ENCODE measurements around the gene MACROD2.

The MACROD2 gene

GRCh38 chr20:15756002-15756753 lies 1760.9 kb downstream of the MACROD2 start:
- TF ChIP-seq ZNF565 (CRISPR knock-in tag; conservative IDR thresholded peaks at IDR 0.05; ENCODE audit: low read depth) (no peak), TOX (CRISPR knock-in tag; IDR thresholded peaks at IDR 0.05; ENCODE audit: borderline replicate concordance) (no peak), OSR1 (CRISPR knock-in tag; IDR thresholded peaks at IDR 0.05) (no peak), BACH2 (CRISPR knock-in tag; IDR thresholded peaks at IDR 0.05; ENCODE audit: borderline replicate concordance) (no peak), RARB (CRISPR knock-in tag; IDR thresholded peaks at IDR 0.05) (no peak), GLIS3 (CRISPR knock-in tag; IDR thresholded peaks at IDR 0.05) (no peak), TSHZ2 (CRISPR knock-in tag; IDR thresholded peaks at IDR 0.05) (no peak), ZC3H10 (CRISPR knock-in tag; IDR thresholded peaks at IDR 0.05) (no peak), ZFP30 (CRISPR knock-in tag; IDR thresholded peaks at IDR 0.05) (no peak)
- TF ChIP-seq, protein P1, sequence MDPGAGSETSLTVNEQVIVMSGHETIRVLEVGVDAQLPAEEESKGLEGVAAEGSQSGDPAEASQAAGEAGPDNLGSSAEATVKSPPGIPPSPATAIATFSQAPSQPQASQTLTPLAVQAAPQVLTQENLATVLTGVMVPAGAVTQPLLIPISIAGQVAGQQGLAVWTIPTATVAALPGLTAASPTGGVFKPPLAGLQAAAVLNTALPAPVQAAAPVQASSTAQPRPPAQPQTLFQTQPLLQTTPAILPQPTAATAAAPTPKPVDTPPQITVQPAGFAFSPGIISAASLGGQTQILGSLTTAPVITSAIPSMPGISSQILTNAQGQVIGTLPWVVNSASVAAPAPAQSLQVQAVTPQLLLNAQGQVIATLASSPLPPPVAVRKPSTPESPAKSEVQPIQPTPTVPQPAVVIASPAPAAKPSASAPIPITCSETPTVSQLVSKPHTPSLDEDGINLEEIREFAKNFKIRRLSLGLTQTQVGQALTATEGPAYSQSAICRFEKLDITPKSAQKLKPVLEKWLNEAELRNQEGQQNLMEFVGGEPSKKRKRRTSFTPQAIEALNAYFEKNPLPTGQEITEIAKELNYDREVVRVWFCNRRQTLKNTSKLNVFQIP (CRISPR knock-in tag; IDR thresholded peaks at IDR 0.05; ENCODE audit: borderline replicate concordance, low read depth) = no peak
- TF ChIP-seq, protein P2, sequence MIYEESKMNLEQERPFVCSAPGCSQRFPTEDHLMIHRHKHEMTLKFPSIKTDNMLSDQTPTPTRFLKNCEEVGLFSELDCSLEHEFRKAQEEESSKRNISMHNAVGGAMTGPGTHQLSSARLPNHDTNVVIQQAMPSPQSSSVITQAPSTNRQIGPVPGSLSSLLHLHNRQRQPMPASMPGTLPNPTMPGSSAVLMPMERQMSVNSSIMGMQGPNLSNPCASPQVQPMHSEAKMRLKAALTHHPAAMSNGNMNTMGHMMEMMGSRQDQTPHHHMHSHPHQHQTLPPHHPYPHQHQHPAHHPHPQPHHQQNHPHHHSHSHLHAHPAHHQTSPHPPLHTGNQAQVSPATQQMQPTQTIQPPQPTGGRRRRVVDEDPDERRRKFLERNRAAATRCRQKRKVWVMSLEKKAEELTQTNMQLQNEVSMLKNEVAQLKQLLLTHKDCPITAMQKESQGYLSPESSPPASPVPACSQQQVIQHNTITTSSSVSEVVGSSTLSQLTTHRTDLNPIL (CRISPR knock-in tag; IDR thresholded peaks at IDR 0.05; ENCODE audit: low read depth) = no peak
- no peak for ATAC-seq

- TF ChIP-seq OSR1 (CRISPR knock-in tag; IDR thresholded peaks at IDR 0.05) (no peak), ZNF70 (CRISPR knock-in tag; IDR thresholded peaks at IDR 0.05) (no peak), ZNF565 (CRISPR knock-in tag; conservative IDR thresholded peaks at IDR 0.05; ENCODE audit: low read depth) (no peak), TOX (CRISPR knock-in tag; IDR thresholded peaks at IDR 0.05; ENCODE audit: borderline replicate concordance) (no peak), ARNTL (CRISPR knock-in tag; IDR thresholded peaks at IDR 0.05; ENCODE audit: borderline replicate concordance, low read depth) (no peak), CSDC2 (CRISPR knock-in tag; IDR thresholded peaks at IDR 0.05) (no peak), SNAI2 (CRISPR knock-in tag; IDR thresholded peaks at IDR 0.05) (no peak), PPARA (CRISPR knock-in tag; IDR thresholded peaks at IDR 0.05; ENCODE audit: borderline replicate concordance) (no peak), ZFP3 (CRISPR knock-in tag; IDR thresholded peaks at IDR 0.05) (no peak), RARB (CRISPR knock-in tag; IDR thresholded peaks at IDR 0.05) (no peak), BACH2 (CRISPR knock-in tag; IDR thresholded peaks at IDR 0.05; ENCODE audit: borderline replicate concordance) (no peak), GLIS3 (CRISPR knock-in tag; IDR thresholded peaks at IDR 0.05) (no peak), ZNF8 (CRISPR knock-in tag; IDR thresholded peaks at IDR 0.05) (no peak), ZFP30 (CRISPR knock-in tag; IDR thresholded peaks at IDR 0.05) (no peak)
- TF ChIP-seq, protein P2 (CRISPR knock-in tag; IDR thresholded peaks at IDR 0.05; ENCODE audit: low read depth) = no peak
- TF ChIP-seq, protein P3, sequence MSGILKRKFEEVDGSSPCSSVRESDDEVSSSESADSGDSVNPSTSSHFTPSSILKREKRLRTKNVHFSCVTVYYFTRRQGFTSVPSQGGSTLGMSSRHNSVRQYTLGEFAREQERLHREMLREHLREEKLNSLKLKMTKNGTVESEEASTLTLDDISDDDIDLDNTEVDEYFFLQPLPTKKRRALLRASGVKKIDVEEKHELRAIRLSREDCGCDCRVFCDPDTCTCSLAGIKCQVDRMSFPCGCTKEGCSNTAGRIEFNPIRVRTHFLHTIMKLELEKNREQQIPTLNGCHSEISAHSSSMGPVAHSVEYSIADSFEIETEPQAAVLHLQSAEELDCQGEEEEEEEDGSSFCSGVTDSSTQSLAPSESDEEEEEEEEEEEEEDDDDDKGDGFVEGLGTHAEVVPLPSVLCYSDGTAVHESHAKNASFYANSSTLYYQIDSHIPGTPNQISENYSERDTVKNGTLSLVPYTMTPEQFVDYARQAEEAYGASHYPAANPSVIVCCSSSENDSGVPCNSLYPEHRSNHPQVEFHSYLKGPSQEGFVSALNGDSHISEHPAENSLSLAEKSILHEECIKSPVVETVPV (CRISPR knock-in tag; IDR thresholded peaks at IDR 0.05) = no peak
- TF ChIP-seq, protein P4, sequence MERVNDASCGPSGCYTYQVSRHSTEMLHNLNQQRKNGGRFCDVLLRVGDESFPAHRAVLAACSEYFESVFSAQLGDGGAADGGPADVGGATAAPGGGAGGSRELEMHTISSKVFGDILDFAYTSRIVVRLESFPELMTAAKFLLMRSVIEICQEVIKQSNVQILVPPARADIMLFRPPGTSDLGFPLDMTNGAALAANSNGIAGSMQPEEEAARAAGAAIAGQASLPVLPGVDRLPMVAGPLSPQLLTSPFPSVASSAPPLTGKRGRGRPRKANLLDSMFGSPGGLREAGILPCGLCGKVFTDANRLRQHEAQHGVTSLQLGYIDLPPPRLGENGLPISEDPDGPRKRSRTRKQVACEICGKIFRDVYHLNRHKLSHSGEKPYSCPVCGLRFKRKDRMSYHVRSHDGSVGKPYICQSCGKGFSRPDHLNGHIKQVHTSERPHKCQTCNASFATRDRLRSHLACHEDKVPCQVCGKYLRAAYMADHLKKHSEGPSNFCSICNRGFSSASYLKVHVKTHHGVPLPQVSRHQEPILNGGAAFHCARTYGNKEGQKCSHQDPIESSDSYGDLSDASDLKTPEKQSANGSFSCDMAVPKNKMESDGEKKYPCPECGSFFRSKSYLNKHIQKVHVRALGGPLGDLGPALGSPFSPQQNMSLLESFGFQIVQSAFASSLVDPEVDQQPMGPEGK (CRISPR knock-in tag; IDR thresholded peaks at IDR 0.05; ENCODE audit: borderline replicate concordance) = no peak
- no peak for ATAC-seq
Observed at GRCh38 chr20:15756754-15757115, 1761.4 kb downstream of the MACROD2 start.
